DMS53 (cell line): Measurements from ENCODE around the gene TSPEAR.
"Not testable (repeated sequence)": the region's sequence is repeated elsewhere in the genome, so short reads cannot be mapped to it uniquely, and the experiment has no call there.

Experiments
- DNase-seq: peaks from one replicate; lab custom pipeline; 2025; lab: John Stamatoyannopoulos, UW

TSPEAR gene

GRCh38 chr21:44568667-44569556 lies 142.5 kb downstream of the TSPEAR start:
- DNase-seq: peak; percentile 58

- DNase-seq: no peak
These were observed 143.1 kb downstream of the TSPEAR start for GRCh38 chr21:44568261-44568660.

GRCh38 chr21:44567481-44568171 lies 143.7 kb downstream of the TSPEAR start:
- DNase-seq: no peak

- DNase-seq: no peak
These were observed 145.0 kb downstream of the TSPEAR start for GRCh38 chr21:44566403-44566802.

- no peak for DNase-seq
These were observed 146.3 kb downstream of the TSPEAR start for GRCh38 chr21:44564886-44565598.

GRCh38 chr21:44564099-44564498 lies 147.3 kb downstream of the TSPEAR start:
- DNase-seq: no peak

GRCh38 chr21:44558695-44559094 lies 152.7 kb downstream of the TSPEAR start, which contains the start of gene KRTAP10-3:
TSS of gene KRTAP10-3 (minus strand) at chr21:44558795. CDS start at chr21:44558715, 80 bp downstream.
- DNase-seq: no peak

- DNase-seq: not testable (repeated sequence)
These were observed 153.1 kb downstream of the TSPEAR start for GRCh38 chr21:44558329-44558675.

GRCh38 chr21:44557491-44558328 lies 153.7 kb downstream of the TSPEAR start:
- no peak for DNase-seq

GRCh38 chr21:44556879-44557278 lies 154.5 kb downstream of the TSPEAR start:
- peak; percentile 46 for DNase-seq

GRCh38 chr21:44555200-44555875 lies 156.0 kb downstream of the TSPEAR start:
- no peak for DNase-seq

- DNase-seq: no peak
These were observed 158.7 kb downstream of the TSPEAR start for GRCh38 chr21:44552681-44553080.

GRCh38 chr21:44552136-44552535 lies 159.2 kb downstream of the TSPEAR start:
- no peak for DNase-seq

GRCh38 chr21:44551340-44551961 lies 159.9 kb downstream of the TSPEAR start, which contains the start of gene KRTAP10-2:
TSS of gene KRTAP10-2 (minus strand) at chr21:44551505. CDS start at chr21:44551458, 47 bp downstream.
- peak; percentile 60 for DNase-seq

GRCh38 chr21:44550807-44551206 lies 160.6 kb downstream of the TSPEAR start:
- DNase-seq: peak; percentile 64

GRCh38 chr21:44550285-44550684 lies 161.1 kb downstream of the TSPEAR start:
- DNase-seq: not testable (repeated sequence)

GRCh38 chr21:44549525-44550211 lies 161.7 kb downstream of the TSPEAR start:
- DNase-seq: no peak

GRCh38 chr21:44548922-44549321 lies 162.4 kb downstream of the TSPEAR start:
- DNase-seq: no peak

- no peak for DNase-seq
These were observed 163.0 kb downstream of the TSPEAR start for GRCh38 chr21:44548381-44548780.
